HEK293 (cell line): ENCODE results near the gene TNC.

ENCODE experiments used
- ATF2 ChIP-seq: fragments of 450-650 bp; formaldehyde crosslinking; IDR thresholded peaks from 2 replicates; pipeline ENCODE4 v1.5.1; 2016; ENCODE audit warnings: missing biosample characterization, missing genetic modification characterization, low read depth
- ZNF211 ChIP-seq: fragments of 450-650 bp; formaldehyde crosslinking; IDR thresholded peaks from 2 replicates; pipeline ENCODE4 v1.5.1; 2016; ENCODE audit warnings: low read depth, missing biosample characterization, missing genetic modification characterization
- TF ChIP-seq, protein P1 (sequence below): fragments of 450-650 bp; formaldehyde crosslinking; IDR thresholded peaks from 2 replicates; pipeline ENCODE4 v1.5.1; 2016; ENCODE audit warnings: missing biosample characterization, missing genetic modification characterization, low read depth
- TF ChIP-seq, protein P2 (sequence below): fragments of 450-650 bp; formaldehyde crosslinking; IDR thresholded peaks from 2 replicates; pipeline ENCODE4 v1.5.1; 2016; ENCODE audit warnings: missing biosample characterization, missing genetic modification characterization

- no peak for TF ChIP-seq ZNF211 (tag by site-specific recombination)
- no peak for TF ChIP-seq ATF2 (tag by site-specific recombination)
- TF ChIP-seq, protein P1, sequence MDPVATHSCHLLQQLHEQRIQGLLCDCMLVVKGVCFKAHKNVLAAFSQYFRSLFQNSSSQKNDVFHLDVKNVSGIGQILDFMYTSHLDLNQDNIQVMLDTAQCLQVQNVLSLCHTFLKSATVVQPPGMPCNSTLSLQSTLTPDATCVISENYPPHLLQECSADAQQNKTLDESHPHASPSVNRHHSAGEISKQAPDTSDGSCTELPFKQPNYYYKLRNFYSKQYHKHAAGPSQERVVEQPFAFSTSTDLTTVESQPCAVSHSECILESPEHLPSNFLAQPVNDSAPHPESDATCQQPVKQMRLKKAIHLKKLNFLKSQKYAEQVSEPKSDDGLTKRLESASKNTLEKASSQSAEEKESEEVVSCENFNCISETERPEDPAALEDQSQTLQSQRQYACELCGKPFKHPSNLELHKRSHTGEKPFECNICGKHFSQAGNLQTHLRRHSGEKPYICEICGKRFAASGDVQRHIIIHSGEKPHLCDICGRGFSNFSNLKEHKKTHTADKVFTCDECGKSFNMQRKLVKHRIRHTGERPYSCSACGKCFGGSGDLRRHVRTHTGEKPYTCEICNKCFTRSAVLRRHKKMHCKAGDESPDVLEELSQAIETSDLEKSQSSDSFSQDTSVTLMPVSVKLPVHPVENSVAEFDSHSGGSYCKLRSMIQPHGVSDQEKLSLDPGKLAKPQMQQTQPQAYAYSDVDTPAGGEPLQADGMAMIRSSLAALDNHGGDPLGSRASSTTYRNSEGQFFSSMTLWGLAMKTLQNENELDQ (tag by site-specific recombination) = no peak
- TF ChIP-seq, protein P2, sequence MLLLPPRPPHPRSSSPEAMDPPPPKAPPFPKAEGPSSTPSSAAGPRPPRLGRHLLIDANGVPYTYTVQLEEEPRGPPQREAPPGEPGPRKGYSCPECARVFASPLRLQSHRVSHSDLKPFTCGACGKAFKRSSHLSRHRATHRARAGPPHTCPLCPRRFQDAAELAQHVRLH (tag by site-specific recombination) = no peak
Observed at GRCh38 chr9:115135821-115136778, 18.1 kb upstream of the TNC start.
